Activated CD4-positive, alpha-beta memory T cell treated with anti-CD3 and anti-CD28 coated beads for 36 hours (primary cell): ENCODE measurements around the gene L1CAM. TPM values are rescaled to one million over a fixed set of nuclear protein-coding genes. Genes with fewer than 3 reads are reported as not detected.
"Not testable (repeated sequence)": the region's sequence is repeated elsewhere in the genome, so short reads cannot be mapped to it uniquely, and the experiment has no call there.

ENCODE experiments used
- CTCF ChIA-PET: fragments of 350-600 bp; sonication (Branson Sonifier 250); formaldehyde crosslinking; loops from one replicate; lab custom pipeline; 2021; ENCODE audit warnings: antibody characterized with exemption, inconsistent platforms; lab: Charles Lee
- POLR2A ChIA-PET: fragments of 350-600 bp; sonication (Branson Sonifier 250); formaldehyde crosslinking; loops from one replicate; lab custom pipeline; 2021; ENCODE audit warnings: antibody characterized with exemption; lab: Charles Lee
- DNase-seq: peaks from one replicate; pipeline ENCODE4 v3.0.0-alpha.2; 2020
- H3K27ac Mint-ChIP-seq: one replicate; pipeline ENCODE4 v1.8.0; 2021; ENCODE audit warnings: mixed read lengths
- H3K27me3 Mint-ChIP-seq: one replicate; pipeline ENCODE4 v1.8.0; 2021; ENCODE audit warnings: mixed read lengths
- H3K36me3 Mint-ChIP-seq: one replicate; pipeline ENCODE4 v1.8.0; 2021; ENCODE audit warnings: mixed read lengths
- H3K4me1 Mint-ChIP-seq: one replicate; pipeline ENCODE4 v1.8.0; 2021; ENCODE audit warnings: low read depth, mixed read lengths
- H3K4me3 Mint-ChIP-seq: one replicate; pipeline ENCODE4 v1.8.0; 2021; ENCODE audit warnings: mild to moderate bottlenecking, mixed read lengths
- H3K9me3 Mint-ChIP-seq: one replicate; pipeline ENCODE4 v1.8.0; 2021; ENCODE audit warnings: mixed read lengths
- intact Hi-C: fragments of 100-400 bp; cut with micrococcal nuclease; formaldehyde crosslinking; loops from one replicate; pipeline ENCODE4 v1.15.1; 2023
- total RNA-seq, 2 experiments: library from RNA; stranded (reverse); gene quantifications; one replicate each; pipeline ENCODE4 v1.2.3, GENCODE V29; 2021

The L1CAM gene
- total RNA-seq, 2 experiments from 2014 or later: 0.45 to 1.3 TPM

DNA sequence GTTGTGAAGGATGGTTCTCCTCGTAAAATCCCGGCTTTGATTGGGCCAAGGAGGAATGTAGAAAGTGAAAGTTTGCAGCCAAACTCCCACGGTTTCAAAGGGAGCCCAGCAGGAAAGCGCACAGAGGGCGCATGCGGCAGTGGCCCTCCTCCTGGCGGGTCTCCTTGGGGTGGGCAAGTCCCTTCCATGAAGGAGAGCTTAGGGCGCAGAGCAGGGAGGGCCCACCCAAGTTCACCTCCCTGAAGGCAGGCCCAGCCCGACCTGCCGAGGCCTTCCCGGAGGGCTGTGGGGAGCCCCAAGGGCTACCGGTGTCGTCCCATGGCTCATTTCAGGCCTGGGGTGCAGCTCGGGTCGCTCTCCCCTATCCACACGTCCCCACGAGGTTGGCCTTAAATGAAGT is 57.7 kb downstream of the L1CAM start:
- Mint-ChIP-seq H3K9me3 (no peaks in the 10 kb centered on the region), H3K4me3 (no peak overlapping the region), H3K4me1 (peaks cover 21% of the 10 kb centered on the region), H3K27me3 (no peaks in the 10 kb centered on the region), H3K36me3 (no peaks in the 10 kb centered on the region), H3K27ac (no peak overlapping the region)
- ChIA-PET POLR2A (no interaction called here), CTCF (no interaction called here)
- intact Hi-C loops: no loop called here
- no peak for DNase-seq

DNA sequence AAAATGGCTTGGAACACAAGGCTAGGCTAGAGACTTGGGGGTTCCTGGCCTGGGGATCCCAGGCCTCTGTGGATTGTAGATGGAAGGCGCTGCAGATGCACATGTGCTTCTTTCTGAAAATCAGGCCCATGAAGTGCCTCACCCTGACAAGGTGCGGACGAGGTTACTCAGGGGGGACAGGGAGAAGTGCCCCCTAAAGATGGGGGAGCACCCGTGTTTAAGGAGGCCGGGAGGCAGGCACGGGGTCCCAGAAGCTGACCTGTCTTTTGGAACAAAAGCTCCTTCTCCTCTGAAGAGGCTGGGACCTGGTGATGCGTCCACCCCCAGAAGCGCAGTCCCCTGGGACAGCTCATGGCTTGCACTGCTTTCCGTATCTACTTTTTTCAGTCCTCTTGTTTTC is 58.1 kb downstream of the L1CAM start:
- DNase-seq: no peak
- intact Hi-C loops: no loop called here
- Mint-ChIP-seq H3K27ac (no peak overlapping the region), H3K4me3 (no peak overlapping the region), H3K36me3 (no peaks in the 10 kb centered on the region), H3K27me3 (no peaks in the 10 kb centered on the region), H3K4me1 (peaks cover 21% of the 10 kb centered on the region), H3K9me3 (no peaks in the 10 kb centered on the region)
- ChIA-PET CTCF (no interaction called here), POLR2A (no interaction called here)

DNA sequence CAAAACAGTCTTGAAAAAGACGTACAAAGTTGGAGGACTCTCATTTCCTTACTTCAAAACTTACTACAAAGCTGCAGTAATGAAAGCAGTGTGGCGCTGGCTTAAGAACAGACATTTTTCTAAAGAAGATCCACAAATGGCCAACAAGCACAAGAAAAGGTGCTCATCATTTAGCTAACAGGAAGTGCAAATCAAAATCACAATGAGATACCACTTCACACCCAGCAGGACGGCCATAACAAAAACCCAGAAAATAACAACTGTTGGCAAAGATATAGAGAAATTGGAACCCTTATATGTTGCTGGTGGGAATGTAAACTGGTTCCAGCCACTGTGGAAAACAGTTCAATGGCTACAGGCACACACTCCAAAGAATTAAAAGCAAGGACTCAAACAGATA is 59.0 kb downstream of the L1CAM start:
- H3K36me3 Mint-ChIP-seq: no peaks in the 10 kb centered on the region
- H3K27me3 Mint-ChIP-seq: no peaks in the 10 kb centered on the region
- ChIA-PET POLR2A (no interaction called here), CTCF (no interaction called here)
- H3K27ac Mint-ChIP-seq: no peak overlapping the region
- intact Hi-C loops: no loop called here
- H3K9me3 Mint-ChIP-seq: no peaks in the 10 kb centered on the region
- no peak overlapping the region for H3K4me3 Mint-ChIP-seq
- peaks cover 28% of the 10 kb centered on the region for H3K4me1 Mint-ChIP-seq
- DNase-seq: no peak

DNA sequence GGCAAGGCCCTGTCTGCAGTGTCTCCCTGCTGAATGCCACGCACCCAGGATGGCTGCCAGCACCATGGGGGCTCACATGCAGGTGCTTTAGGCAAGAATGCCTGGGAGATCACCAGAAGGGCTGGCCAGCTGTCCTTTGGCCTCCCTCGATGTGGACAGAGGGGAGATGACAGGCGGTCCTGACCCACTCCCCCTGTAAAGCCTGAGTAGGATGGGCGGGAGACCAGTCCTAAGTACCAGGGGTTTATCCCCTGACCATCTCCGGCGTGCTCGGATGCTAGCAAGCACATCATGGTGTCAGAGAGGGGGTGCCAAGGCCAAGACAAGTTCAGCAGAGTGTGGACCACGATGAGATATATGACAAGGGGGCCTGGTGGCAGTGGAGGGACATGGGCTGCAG is 60.9 kb downstream of the L1CAM start:
- CTCF ChIA-PET: no interaction called here
- intact Hi-C loops: no loop called here
- H3K4me3 Mint-ChIP-seq: no peak overlapping the region

DNA sequence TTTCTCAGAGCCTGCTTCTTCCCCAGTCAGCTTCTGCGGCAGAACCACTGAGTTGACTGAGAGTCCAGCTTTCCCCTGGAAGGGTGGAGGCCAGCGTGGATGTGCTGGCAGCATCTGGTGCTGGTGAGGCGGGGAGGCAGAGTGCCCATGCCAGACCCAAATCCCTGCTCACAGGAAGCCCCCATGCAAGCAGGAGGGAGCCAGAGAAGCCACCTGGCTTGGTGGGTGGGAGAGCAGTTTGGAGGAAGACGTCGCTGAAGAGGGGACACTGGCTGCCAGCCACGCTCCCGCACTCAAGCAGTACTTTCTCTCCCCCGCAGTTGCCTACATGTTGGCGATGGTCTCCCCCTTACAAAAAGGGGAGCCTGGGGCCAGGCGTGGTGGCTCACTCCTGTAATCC is 61.6 kb downstream of the L1CAM start:
- H3K9me3 Mint-ChIP-seq: no peaks in the 10 kb centered on the region
- H3K4me1 Mint-ChIP-seq: peaks cover 41% of the 10 kb centered on the region
- no peaks in the 10 kb centered on the region for H3K36me3 Mint-ChIP-seq
- intact Hi-C loops: no loop called here
- ChIA-PET POLR2A (no interaction called here), CTCF (no interaction called here)
- no peaks in the 10 kb centered on the region for H3K27me3 Mint-ChIP-seq
- no peak overlapping the region for H3K27ac Mint-ChIP-seq
- no peak for DNase-seq
- H3K4me3 Mint-ChIP-seq: no peak overlapping the region

More for the DNA sequence above, 60.9 kb downstream of the L1CAM start:
- no peak for DNase-seq
- POLR2A ChIA-PET: no interaction called here
- Mint-ChIP-seq H3K9me3 (no peaks in the 10 kb centered on the region), H3K27ac (no peak overlapping the region), H3K27me3 (no peaks in the 10 kb centered on the region), H3K4me1 (peaks cover 42% of the 10 kb centered on the region), H3K36me3 (no peaks in the 10 kb centered on the region)

DNA sequence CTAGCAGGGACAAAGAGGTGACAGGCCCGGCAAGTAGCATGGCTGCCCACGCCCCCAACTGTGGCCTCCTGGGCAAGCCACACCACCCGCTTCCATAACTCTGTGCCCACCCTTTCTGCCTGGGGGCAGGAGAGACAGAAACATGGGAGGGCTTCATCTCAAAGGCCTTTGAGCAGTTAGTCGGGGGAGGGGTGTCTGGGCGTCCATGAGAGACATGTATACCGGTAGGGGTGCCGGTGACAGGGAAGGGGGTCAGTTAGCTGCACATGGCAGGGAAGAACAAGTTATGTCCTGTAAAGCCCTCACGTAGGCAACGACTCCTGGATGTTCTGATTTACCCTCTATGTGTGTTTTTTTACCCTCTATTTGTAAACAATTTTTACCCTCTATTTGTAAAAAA is 64.9 kb downstream of the L1CAM start:
- no peak overlapping the region for H3K27ac Mint-ChIP-seq
- ChIA-PET POLR2A (no interaction called here), CTCF (no interaction called here)
- H3K36me3 Mint-ChIP-seq: no peaks in the 10 kb centered on the region
- H3K4me3 Mint-ChIP-seq: no peak overlapping the region
- intact Hi-C loops: no loop called here
- peaks cover 41% of the 10 kb centered on the region for H3K4me1 Mint-ChIP-seq
- no peak for DNase-seq
- H3K27me3 Mint-ChIP-seq: no peaks in the 10 kb centered on the region
- H3K9me3 Mint-ChIP-seq: no peaks in the 10 kb centered on the region

DNA sequence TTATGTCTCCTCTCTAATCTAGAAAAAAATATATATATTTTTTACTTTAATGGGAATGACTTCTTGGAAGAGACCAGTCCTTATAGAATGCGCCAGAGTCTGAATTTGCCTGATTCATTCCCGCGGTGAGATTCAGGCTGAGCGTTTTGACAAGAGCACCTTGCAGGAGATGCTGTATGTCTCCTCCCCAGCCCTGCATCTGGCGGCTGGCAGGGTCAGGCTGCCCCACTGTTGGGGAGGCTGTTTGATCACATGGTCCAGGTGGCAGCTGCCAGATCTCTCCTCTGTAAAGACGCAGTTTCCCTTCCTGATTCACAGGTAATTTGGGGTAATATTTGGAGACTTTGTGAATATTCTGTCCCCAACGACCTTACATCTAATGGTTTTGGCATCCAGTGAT is 65.4 kb downstream of the L1CAM start:
- Mint-ChIP-seq H3K9me3 (no peaks in the 10 kb centered on the region), H3K27ac (no peak overlapping the region), H3K27me3 (no peaks in the 10 kb centered on the region), H3K36me3 (no peaks in the 10 kb centered on the region), H3K4me3 (no peak overlapping the region), H3K4me1 (peaks cover 41% of the 10 kb centered on the region)
- intact Hi-C loops: no loop called here
- ChIA-PET CTCF (no interaction called here), POLR2A (no interaction called here)
- DNase-seq: no peak

DNA sequence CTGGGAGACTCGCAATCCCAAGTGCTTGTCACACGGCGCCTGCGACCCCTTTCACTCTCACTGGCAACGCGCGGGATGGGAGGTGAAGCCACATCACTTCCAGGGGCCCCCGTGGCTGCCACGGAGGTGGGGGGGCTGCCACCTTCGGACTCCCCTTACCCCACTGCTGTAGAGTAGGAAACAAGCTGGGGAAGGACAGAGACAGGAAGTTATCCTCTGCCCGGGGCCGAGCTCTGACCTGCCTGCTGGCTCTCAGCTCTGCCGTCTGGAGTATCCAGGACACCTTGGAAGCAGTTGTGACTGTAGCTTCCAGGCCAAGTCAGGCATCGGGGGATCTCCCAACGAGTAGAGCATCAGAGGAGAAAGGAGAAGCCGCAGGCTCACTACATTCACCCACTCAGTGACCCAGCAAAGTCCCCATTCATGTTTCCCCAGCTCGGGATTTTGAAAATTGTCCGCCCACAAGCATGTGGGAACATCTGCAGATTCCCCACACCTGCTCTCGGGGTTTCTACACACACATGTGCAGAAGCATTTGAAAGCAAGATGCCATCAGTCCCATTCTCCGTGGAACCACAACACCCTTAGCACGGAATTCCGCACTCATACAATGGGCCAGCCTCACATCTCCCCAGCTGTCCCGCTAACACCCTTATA is 66.5 kb downstream of the L1CAM start:
- DNase-seq: no peak
- H3K36me3 Mint-ChIP-seq: no peaks in the 10 kb centered on the region
- H3K27me3 Mint-ChIP-seq: no peaks in the 10 kb centered on the region
- POLR2A ChIA-PET: no interaction called here
- peak overlapping the region; percentile 56 for H3K4me3 Mint-ChIP-seq
- H3K27ac Mint-ChIP-seq: no peak overlapping the region
- H3K4me1 Mint-ChIP-seq: peaks cover 49% of the 10 kb centered on the region
- CTCF ChIA-PET: no interaction called here
- no peaks in the 10 kb centered on the region for H3K9me3 Mint-ChIP-seq
- intact Hi-C loops: no loop called here

DNA sequence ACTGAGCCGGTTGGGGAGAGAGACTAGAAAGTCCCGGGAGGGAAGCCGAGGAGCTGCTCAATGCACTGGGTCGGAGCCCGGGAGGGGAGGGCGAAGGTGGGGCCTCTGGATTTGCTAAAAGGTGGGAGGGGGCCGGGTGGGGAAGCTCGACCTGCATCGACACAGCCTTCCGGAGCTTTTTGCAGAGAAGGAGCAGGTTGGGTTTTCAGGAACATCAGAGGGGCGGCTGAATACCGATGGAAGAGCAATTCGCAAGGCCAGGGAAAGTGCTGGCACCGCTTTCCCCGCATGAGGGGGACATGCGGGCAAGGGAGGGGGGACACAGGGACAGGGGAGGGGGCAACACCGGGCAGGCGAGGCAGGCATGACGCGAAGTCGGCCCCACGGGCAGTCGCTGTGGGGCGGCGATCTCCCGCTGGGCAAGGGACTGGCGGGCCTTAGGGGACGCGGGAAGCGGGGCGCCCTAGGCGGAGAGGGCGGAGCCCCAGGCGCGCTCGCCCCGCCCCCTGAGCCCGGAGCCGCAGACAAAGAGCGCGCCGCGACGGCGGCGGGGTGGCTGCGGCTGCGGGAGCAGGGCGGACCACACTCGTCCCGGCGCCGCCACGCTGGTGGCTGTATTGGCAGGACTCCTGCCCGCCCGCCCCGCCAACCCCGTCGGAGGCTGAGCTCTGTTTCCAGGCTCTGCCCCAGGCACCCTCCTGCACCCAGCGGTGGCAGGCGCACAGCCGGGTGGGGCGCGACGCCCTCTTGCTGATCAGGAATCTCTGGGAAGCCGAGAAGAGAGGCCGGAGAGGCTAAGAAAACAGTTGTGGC is 67.2 kb downstream of the L1CAM start:
- H3K27ac Mint-ChIP-seq: no peak overlapping the region
- H3K27me3 Mint-ChIP-seq: no peaks in the 10 kb centered on the region

DNA sequence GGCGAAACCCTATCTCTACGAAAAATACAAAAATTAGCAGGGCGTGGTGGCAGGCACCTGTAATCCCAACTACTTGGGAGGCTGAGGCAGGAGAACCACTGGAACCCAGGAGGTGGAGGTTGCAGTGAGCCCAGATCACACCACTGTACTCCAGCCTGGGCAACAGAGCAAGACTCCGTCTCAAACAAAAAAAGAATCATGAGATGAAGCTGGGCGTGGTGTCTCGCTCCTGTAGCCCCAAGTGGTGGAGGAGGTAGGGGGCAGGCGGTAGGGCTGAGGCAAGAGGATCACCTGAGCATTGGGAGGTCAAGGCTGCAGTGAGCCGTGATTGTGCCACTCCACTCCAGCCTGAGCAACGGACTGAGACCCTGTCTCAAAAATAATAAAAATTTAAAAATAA is 67.9 kb downstream of the L1CAM start:
- DNase-seq, intact Hi-C loops, H3K36me3 Mint-ChIP-seq, H3K9me3 Mint-ChIP-seq, H3K27me3 Mint-ChIP-seq, POLR2A ChIA-PET, H3K27ac Mint-ChIP-seq, H3K4me3 Mint-ChIP-seq: not testable (repeated sequence)
- CTCF ChIA-PET: interaction anchor here (1.0 kb wide), 1 partner anchor 78 kb away, joined by 3 read pairs; no protein-coding TSS in a partner anchor
- H3K4me1 Mint-ChIP-seq: peaks cover 42% of the 10 kb centered on the region

More for the DNA sequence above, 67.2 kb downstream of the L1CAM start:
- no peaks in the 10 kb centered on the region for H3K9me3 Mint-ChIP-seq
- peak overlapping the region; percentile 56 for H3K4me3 Mint-ChIP-seq
- ChIA-PET CTCF (interaction anchor here (1.0 kb wide), 1 partner anchor 77 kb away, joined by 3 read pairs; no protein-coding TSS in a partner anchor), POLR2A (no interaction called here)
- intact Hi-C loops: no loop called here
- peaks cover 44% of the 10 kb centered on the region for H3K4me1 Mint-ChIP-seq
- peak; percentile 61 for DNase-seq
- H3K36me3 Mint-ChIP-seq: no peaks in the 10 kb centered on the region

DNA sequence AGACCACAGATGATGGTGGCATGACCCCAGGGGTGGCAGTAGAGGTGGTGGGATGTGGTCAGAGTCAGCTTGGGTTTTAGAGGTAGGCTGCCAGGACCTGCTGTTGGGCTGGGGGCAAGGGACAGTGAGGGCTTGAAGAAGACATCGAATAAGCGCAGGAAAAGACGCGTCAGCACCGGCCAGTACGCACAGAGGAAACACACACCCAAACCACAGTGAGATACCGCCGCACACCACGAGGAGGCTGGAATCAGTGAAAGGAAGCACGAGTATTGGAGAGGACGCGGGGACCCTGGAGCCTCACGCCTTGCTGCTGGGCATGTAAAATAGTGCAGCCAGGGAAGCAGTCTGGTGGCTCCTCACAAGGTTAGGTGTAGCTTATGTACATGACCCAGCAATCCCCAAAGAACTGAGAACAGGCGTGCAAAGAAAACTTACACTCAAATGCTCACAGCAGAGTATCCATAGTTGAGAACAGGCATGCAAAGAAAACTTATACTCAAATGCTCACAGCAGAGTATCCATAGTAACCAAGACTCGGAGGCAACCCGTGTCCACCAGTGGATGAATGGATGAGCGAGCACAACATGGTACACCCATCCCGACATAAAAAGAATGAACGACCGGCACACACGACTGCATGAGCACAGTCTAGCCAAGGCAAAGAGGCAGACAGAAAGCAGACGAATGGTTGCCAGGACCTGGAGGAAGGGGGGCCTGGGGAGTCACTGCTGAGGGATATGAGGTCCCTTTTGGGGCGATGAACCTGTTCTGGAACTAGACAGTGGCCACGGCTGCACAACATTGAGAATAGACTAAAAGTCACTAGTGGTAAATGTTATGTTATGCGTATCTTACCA is 68.9 kb downstream of the L1CAM start:
- peak; percentile 72 for DNase-seq
- ChIA-PET POLR2A (no interaction called here), CTCF (interaction anchor here (1.0 kb wide), 1 partner anchor 130 kb away, joined by 4 read pairs; no protein-coding TSS in a partner anchor)
- H3K4me1 Mint-ChIP-seq: peaks cover 36% of the 10 kb centered on the region
- H3K36me3 Mint-ChIP-seq: no peaks in the 10 kb centered on the region
- intact Hi-C loops: no loop called here
- H3K9me3 Mint-ChIP-seq: no peaks in the 10 kb centered on the region
- H3K4me3 Mint-ChIP-seq: peak overlapping the region; percentile 21
- no peaks in the 10 kb centered on the region for H3K27me3 Mint-ChIP-seq
- H3K27ac Mint-ChIP-seq: no peak overlapping the region
